Lower lobe of right lung (tissue), 2 donors: ENCODE results near the gene TXLNB. TPM values are rescaled to one million over a fixed set of nuclear protein-coding genes. Genes with fewer than 3 reads are reported as not detected.
"Not testable (repeated sequence)": the region's sequence is repeated elsewhere in the genome, so short reads cannot be mapped to it uniquely, and the experiment has no call there.

Experiments
- ATAC-seq, 2 donors: fragments of 200-7000 bp; cut with Tn5 transposase; one replicate each; pipeline ENCODE4 v1.9.1; 2020 to 2022; ENCODE audit warnings: mild to moderate bottlenecking in 2 of 2, moderate library complexity in 2 of 2
- DNase-seq: peaks from one replicate; pipeline ENCODE4 v3.0.0-alpha.2; 2020
- H3K27ac ChIP-seq: fragments of 200-600 bp; one replicate; pipeline ENCODE4 v1.8.0; 2022
- H3K27me3 ChIP-seq: fragments of 200-600 bp; one replicate; pipeline ENCODE4 v1.8.0; 2022; ENCODE audit warnings: low read depth
- H3K36me3 ChIP-seq: fragments of 200-600 bp; one replicate; pipeline ENCODE4 v1.8.0; 2022; ENCODE audit warnings: mild to moderate bottlenecking
- H3K4me1 ChIP-seq: fragments of 200-600 bp; one replicate; pipeline ENCODE4 v1.8.0; 2022
- H3K4me3 ChIP-seq: fragments of 200-600 bp; one replicate; pipeline ENCODE4 v1.8.0; 2022; ENCODE audit warnings: mild to moderate bottlenecking
- H3K9me3 ChIP-seq: fragments of 200-600 bp; one replicate; pipeline ENCODE4 v1.8.0; 2022
- intact Hi-C: fragments of 100-400 bp; cut with DNase I; formaldehyde crosslinking; loops from one replicate; pipeline ENCODE4 v1.11.0; 2022
- total RNA-seq: library from RNA; stranded (reverse); fragmentation: NEBNext Ultra II Directional; extraction: Animal tissue kit (Norgen Biotek cat#: 25700); gene quantifications from one replicate; pipeline ENCODE4 v1.2.1, GENCODE V29; 2021
- TF ChIP-seq, protein P1 (sequence below): fragments of 200-600 bp; IDR thresholded peaks from one replicate; pipeline ENCODE4 v1.8.0; 2022; ENCODE audit warnings: antibody characterized with exemption, mild to moderate bottlenecking
- donor health status: DM: no; HTN: yes; CAD: no; lungs with severe emphysema.

The TXLNB gene
- total RNA-seq, 1 donor from 2014 or later: 1.1 TPM

DNA sequence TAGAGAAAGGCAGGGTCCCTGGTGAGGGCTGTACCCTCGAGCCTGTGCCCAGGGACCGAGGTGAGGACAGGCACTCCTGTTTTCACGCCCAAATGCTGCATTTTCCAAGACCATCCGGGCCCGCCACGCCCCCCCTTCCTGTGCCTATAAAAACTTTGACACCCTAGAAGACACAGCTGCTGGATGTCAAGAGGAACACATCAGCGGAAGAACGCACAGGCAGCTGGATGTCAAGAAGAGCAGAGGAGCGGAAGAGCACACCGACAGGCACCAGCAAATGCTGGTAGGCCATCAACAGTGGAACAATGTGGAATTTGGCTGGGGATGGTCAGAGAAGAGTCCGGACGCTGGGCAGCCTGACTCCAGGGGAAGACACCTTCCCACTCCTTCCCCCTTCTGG lies 56.1 kb downstream of the TXLNB start:
- H3K36me3 ChIP-seq: no peaks in the 10 kb centered on the region
- TF ChIP-seq, protein P1, sequence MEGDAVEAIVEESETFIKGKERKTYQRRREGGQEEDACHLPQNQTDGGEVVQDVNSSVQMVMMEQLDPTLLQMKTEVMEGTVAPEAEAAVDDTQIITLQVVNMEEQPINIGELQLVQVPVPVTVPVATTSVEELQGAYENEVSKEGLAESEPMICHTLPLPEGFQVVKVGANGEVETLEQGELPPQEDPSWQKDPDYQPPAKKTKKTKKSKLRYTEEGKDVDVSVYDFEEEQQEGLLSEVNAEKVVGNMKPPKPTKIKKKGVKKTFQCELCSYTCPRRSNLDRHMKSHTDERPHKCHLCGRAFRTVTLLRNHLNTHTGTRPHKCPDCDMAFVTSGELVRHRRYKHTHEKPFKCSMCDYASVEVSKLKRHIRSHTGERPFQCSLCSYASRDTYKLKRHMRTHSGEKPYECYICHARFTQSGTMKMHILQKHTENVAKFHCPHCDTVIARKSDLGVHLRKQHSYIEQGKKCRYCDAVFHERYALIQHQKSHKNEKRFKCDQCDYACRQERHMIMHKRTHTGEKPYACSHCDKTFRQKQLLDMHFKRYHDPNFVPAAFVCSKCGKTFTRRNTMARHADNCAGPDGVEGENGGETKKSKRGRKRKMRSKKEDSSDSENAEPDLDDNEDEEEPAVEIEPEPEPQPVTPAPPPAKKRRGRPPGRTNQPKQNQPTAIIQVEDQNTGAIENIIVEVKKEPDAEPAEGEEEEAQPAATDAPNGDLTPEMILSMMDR: no peak
- H3K4me3 ChIP-seq: no peak overlapping the region
- DNase-seq (no peak), ATAC-seq (no peak)
- no peaks in the 10 kb centered on the region for H3K27me3 ChIP-seq
- no peak overlapping the region for H3K27ac ChIP-seq
- intact Hi-C loops: loop anchor here (10.0 kb wide), 1 partner anchor 129 kb away; no protein-coding TSS in a partner anchor
- peaks cover 5% of the 10 kb centered on the region for H3K9me3 ChIP-seq
- peaks cover 7% of the 10 kb centered on the region for H3K4me1 ChIP-seq

DNA sequence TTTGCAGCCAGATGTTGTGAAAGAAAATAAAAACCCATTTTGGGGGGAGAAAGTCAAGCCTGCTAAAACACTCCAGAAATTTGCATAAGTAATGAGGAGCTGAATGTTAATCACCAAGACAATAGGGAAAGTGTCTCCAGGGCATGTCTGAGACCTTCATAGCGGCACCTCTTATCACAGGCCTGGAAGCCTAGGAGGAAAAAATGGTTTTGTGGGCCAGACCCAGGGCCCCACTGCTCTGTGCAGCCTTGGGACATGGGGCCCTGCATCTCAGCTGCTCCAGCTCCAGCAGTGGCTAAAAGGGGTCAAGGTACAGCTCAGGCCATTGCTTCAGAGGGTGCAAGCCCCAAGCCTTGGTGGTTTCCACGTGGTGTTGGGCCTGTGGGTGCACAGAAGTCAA lies 57.6 kb downstream of the TXLNB start:
- DNase-seq, H3K9me3 ChIP-seq, ATAC-seq, H3K36me3 ChIP-seq, H3K27ac ChIP-seq, H3K27me3 ChIP-seq, H3K4me1 ChIP-seq, H3K4me3 ChIP-seq: not testable (repeated sequence)
- intact Hi-C loops: loop anchor here (10.0 kb wide), 1 partner anchor 131 kb away; no protein-coding TSS in a partner anchor

DNA sequence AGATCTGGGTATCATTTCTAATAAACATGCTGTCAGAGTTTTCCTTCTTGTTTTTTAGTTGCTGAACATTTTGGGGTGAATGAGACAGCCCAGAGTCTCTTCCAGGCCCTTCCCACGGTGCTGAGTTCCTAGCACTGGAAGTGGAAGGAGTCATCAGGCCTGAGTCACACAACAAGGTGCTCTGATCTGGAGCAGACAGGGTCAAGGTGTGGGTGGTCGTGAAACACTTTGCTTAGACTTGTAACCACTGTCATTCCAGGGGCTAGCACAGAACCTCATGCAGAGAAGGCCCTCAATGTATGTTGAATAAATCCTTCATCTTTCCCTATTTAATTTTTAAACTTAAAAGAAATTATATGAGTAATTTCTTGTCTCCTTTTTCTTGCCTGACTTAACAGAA lies 60.6 kb downstream of the TXLNB start:
- TF ChIP-seq, protein P1: no peak
- H3K4me1 ChIP-seq: no peaks in the 10 kb centered on the region
- no peak for ATAC-seq
- no peaks in the 10 kb centered on the region for H3K36me3 ChIP-seq
- no peak overlapping the region for H3K27ac ChIP-seq
- peaks cover 5% of the 10 kb centered on the region for H3K9me3 ChIP-seq
- intact Hi-C loops: loop anchor here (10.0 kb wide), 1 partner anchor 134 kb away; no protein-coding TSS in a partner anchor
- H3K4me3 ChIP-seq: no peak overlapping the region
- H3K27me3 ChIP-seq: no peaks in the 10 kb centered on the region
- DNase-seq: no peak

DNA sequence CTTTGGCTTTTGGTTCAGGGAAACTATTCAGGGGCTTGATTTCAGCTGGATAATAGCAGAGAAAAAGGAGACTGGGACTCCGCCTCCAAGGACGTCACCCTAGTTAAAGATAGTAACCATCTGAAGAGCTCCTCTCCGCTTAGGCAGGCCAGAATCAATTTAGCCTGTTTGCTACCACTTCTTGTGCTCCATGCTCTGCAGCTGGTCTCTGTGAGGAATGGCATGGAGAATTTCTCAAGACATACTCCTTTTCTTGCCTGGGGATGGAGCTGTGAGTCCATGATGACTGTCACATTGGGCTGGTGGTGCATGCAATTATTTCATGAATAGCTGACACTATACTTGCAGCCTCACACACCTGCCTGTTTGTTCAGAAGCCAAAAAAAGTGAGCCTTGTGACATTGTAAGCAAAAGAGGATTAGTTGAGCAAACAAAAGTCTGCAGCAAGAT lies 61.4 kb downstream of the TXLNB start:
- intact Hi-C loops: loop anchor here (10.0 kb wide), 1 partner anchor 134 kb away; no protein-coding TSS in a partner anchor
- H3K4me1 ChIP-seq: no peaks in the 10 kb centered on the region
- no peak overlapping the region for H3K27ac ChIP-seq
- DNase-seq (no peak), ATAC-seq (peak in 1 of 2 donors; percentile 21)
- TF ChIP-seq, protein P1: no peak
- no peaks in the 10 kb centered on the region for H3K36me3 ChIP-seq
- no peaks in the 10 kb centered on the region for H3K27me3 ChIP-seq
- peaks cover 5% of the 10 kb centered on the region for H3K9me3 ChIP-seq
- H3K4me3 ChIP-seq: no peak overlapping the region

DNA sequence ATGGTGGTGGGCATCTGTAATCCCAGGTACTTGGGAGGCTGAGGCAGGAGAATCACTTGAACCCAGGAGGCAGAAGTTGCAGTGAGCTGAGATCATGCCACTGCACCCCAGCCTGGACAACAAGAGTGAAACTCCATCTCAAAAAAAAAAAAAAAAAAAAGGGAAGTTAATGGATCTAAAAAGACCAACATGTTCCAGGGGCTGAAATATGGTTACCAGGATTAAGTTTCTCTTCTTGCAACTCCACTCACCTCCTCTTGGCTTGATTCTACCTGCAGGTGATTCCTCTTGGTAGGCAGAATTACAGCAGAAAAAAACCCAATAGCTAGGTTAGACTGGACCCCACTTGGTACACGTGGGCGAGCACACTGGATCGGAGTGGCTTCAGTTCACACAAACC lies 63.4 kb downstream of the TXLNB start:
- not testable (repeated sequence) for H3K27me3 ChIP-seq, H3K9me3 ChIP-seq, DNase-seq, ATAC-seq, H3K4me1 ChIP-seq, H3K4me3 ChIP-seq, H3K36me3 ChIP-seq, H3K27ac ChIP-seq
- intact Hi-C loops: loop anchor here (10.0 kb wide), 1 partner anchor 116 kb away; no protein-coding TSS in a partner anchor

DNA sequence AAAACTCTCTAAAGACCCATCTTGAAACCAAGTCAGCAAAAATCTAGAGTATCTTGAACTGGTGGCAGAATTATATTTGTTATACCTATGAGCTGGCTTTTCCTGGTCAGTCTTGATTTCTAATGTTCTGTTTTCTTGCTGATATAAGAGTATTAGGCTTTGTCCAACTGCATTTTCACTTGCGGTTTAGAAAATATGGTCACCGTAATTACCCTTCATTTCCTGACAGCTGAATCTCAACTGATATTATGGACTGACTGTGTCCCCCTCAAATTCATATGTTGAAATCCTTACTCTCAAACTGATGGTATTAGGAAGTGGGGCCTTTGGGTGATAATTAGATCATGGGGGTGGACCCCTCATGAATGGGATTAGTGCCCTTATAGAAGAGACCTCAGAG lies 72.1 kb downstream of the TXLNB start:
- Histone ChIP-seq H3K4me1 (no peaks in the 10 kb centered on the region), H3K27me3 (no peaks in the 10 kb centered on the region), H3K4me3 (no peak overlapping the region), H3K9me3 (no peaks in the 10 kb centered on the region), H3K27ac (peak overlapping the region; percentile 63), H3K36me3 (no peaks in the 10 kb centered on the region)
- DNase-seq: no peak
- ATAC-seq: no peak
- intact Hi-C loops: loop anchor here (10.0 kb wide), 1 partner anchor 125 kb away; no protein-coding TSS in a partner anchor
- TF ChIP-seq, protein P1: no peak
